SK-N-SH (cell line): ENCODE measurements around the gene MFNG.

Source experiments
- CHD2 ChIP-seq: fragments of 150-350 bp; IDR thresholded peaks from 2 replicates; pipeline ENCODE4 v1.6.1; 2018; ENCODE audit warnings: low read length; ENCODE audit not compliant: partially characterized antibody
- EP300 ChIP-seq, 2 experiments: IDR thresholded peaks; 2 replicates each; pipeline versions ENCODE4 v1.4.0 to v1.6.1; 2012; ENCODE audit warnings: borderline replicate concordance in 1 of 2, low read depth in 1 of 2, low read length in 1 of 2
- EZH2phosphoT487 ChIP-seq: fragments of 200-600 bp; sonication (generic); IDR thresholded peaks from 2 replicates; pipeline ENCODE4 v1.6.1; 2017; ENCODE audit warnings: low read depth, mixed run types, mild to moderate bottlenecking, antibody characterized with exemption, moderate library complexity, borderline replicate concordance
- GABPA ChIP-seq: IDR thresholded peaks from 2 replicates; pipeline ENCODE4 v1.4.0; 2012; ENCODE audit warnings: low read depth, mild to moderate bottlenecking
- JUND ChIP-seq: IDR thresholded peaks from 2 replicates; pipeline ENCODE4 v1.4.0; 2012
- NFIC ChIP-seq: IDR thresholded peaks from 2 replicates; pipeline ENCODE4 v1.4.0; 2012; ENCODE audit warnings: borderline replicate concordance
- POLR2AphosphoS5 ChIP-seq: IDR thresholded peaks from 2 replicates; pipeline ENCODE4 v1.6.1; 2012; ENCODE audit warnings: low read depth, low read length
- RAD21 ChIP-seq: IDR thresholded peaks from 2 replicates; pipeline ENCODE4 v1.6.1; 2012; ENCODE audit warnings: mild to moderate bottlenecking, low read length
- RCOR1 ChIP-seq: fragments of 150-350 bp; IDR thresholded peaks from 2 replicates; pipeline ENCODE4 v1.6.1; 2017; ENCODE audit warnings: antibody characterized with exemption, low read length
- SMC3 ChIP-seq: IDR thresholded peaks from 2 replicates; pipeline ENCODE4 v1.6.1; 2012; ENCODE audit warnings: low read depth, low read length, improper control_type of control experiment
- TCF12 ChIP-seq: IDR thresholded peaks from 2 replicates; pipeline ENCODE4 v1.4.0; 2012
- TF ChIP-seq, protein P1 (sequence below): IDR thresholded peaks from 2 replicates; pipeline ENCODE4; 2012
- TF ChIP-seq, protein P2 (sequence below): fragments of 200-600 bp; sonication (generic); IDR thresholded peaks from 2 replicates; pipeline ENCODE4 v1.6.1; 2017; ENCODE audit warnings: antibody characterized with exemption, mild to moderate bottlenecking, moderate library complexity
- TF ChIP-seq, protein P3 (sequence below): IDR thresholded peaks from 2 replicates; pipeline ENCODE4 v1.4.0; 2012; ENCODE audit warnings: low read depth

DNA sequence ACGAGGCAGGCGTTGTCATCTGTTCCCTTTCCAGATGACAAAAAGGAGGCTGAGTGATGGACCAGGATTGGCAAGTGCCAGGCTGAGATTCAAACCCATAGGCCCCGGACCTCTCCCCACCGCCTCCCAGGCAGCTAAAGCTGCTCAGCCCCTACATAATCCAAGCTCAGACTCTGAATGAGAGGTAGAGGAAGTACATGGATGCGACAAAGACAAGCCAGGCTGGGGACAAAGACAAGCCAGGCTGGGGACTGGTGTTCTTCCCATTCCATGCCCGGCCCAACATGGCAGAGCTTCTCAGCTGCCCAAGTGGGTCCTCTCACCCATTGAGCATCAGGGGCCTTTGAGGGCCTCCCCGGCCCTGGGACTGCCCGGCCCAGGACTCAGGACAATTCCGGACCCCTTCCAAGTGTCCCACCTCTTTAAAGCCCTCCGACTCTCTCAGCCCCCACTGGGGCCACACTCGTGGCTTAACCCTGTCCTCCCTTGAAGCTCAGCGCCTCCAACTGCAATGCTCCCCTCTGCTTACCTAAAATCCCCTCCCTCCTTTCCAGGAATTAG is 4.8 kb downstream of the MFNG start:
- TF ChIP-seq EP300 (IDR thresholded peaks at IDR 0.05; ENCODE audit: borderline replicate concordance in 1 of 2, low read depth in 1 of 2, low read length in 1 of 2) (no peak), CHD2 (no peak), RCOR1 (no peak), NFIC (no peak), SMC3 (no peak), TCF12 (no peak), GABPA (no peak), POLR2AphosphoS5 (no peak), EZH2phosphoT487 (no peak), RAD21 (no peak), JUND (no peak)
- TF ChIP-seq, protein P1, sequence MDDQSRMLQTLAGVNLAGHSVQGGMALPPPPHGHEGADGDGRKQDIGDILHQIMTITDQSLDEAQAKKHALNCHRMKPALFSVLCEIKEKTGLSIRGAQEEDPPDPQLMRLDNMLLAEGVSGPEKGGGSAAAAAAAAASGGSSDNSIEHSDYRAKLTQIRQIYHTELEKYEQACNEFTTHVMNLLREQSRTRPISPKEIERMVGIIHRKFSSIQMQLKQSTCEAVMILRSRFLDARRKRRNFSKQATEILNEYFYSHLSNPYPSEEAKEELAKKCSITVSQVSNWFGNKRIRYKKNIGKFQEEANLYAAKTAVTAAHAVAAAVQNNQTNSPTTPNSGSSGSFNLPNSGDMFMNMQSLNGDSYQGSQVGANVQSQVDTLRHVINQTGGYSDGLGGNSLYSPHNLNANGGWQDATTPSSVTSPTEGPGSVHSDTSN, result no peak
- TF ChIP-seq, protein P2, sequence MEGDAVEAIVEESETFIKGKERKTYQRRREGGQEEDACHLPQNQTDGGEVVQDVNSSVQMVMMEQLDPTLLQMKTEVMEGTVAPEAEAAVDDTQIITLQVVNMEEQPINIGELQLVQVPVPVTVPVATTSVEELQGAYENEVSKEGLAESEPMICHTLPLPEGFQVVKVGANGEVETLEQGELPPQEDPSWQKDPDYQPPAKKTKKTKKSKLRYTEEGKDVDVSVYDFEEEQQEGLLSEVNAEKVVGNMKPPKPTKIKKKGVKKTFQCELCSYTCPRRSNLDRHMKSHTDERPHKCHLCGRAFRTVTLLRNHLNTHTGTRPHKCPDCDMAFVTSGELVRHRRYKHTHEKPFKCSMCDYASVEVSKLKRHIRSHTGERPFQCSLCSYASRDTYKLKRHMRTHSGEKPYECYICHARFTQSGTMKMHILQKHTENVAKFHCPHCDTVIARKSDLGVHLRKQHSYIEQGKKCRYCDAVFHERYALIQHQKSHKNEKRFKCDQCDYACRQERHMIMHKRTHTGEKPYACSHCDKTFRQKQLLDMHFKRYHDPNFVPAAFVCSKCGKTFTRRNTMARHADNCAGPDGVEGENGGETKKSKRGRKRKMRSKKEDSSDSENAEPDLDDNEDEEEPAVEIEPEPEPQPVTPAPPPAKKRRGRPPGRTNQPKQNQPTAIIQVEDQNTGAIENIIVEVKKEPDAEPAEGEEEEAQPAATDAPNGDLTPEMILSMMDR, result no peak
- TF ChIP-seq, protein P3, sequence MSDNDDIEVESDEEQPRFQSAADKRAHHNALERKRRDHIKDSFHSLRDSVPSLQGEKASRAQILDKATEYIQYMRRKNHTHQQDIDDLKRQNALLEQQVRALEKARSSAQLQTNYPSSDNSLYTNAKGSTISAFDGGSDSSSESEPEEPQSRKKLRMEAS, result no peak
